GM12891 (cell line): ENCODE data around the gene RACK1.
"Not testable (repeated sequence)": the region's sequence is repeated elsewhere in the genome, so short reads cannot be mapped to it uniquely, and the experiment has no call there.

Source experiments
- DNase-seq: peaks from one replicate; pipeline ENCODE4 v3.0.0; 2011; ENCODE audit warnings: low spot score; ENCODE audit not compliant: insufficient read length
- FAIRE-seq: peaks from 2 replicates; lab custom pipeline; 2011; peaks lifted over from hg19 to GRCh38; lab: Jason Lieb, UNC
- PAX5 ChIP-seq: IDR thresholded peaks from 2 replicates; pipeline ENCODE4 v1.6.1; 2011; ENCODE audit warnings: low read length, moderate library complexity, mild to moderate bottlenecking; ENCODE audit not compliant: insufficient read depth, severe bottlenecking
- POLR2A ChIP-seq: IDR thresholded peaks from 2 replicates; pipeline ENCODE4 v1.6.1; 2011; ENCODE audit warnings: low read depth, low read length, control low read depth
- POLR2AphosphoS5 ChIP-seq: IDR thresholded peaks from 2 replicates; pipeline ENCODE4 v1.6.1; 2011; ENCODE audit warnings: low read depth, low read length, control low read depth
- POU2F2 ChIP-seq: IDR thresholded peaks from 2 replicates; pipeline ENCODE4 v1.6.1; 2011; ENCODE audit warnings: low read depth, mild to moderate bottlenecking, control low read depth, low read length, moderate library complexity
- SPI1 ChIP-seq: IDR thresholded peaks from 2 replicates; pipeline ENCODE4 v1.6.1; 2011; ENCODE audit warnings: low read depth, low read length, control low read depth
- TAF1 ChIP-seq: IDR thresholded peaks from 2 replicates; pipeline ENCODE4 v1.6.1; 2011; ENCODE audit warnings: low read depth, low read length, control low read depth

RACK1 gene

GRCh38 chr5:181217803-181218062 lies 26.0 kb downstream of the RACK1 start:
- FAIRE-seq (no peak), DNase-seq (no peak)
- TF ChIP-seq PAX5 = no peak

GRCh38 chr5:181217111-181217802 lies 26.4 kb downstream of the RACK1 start:
- DNase-seq = no peak

GRCh38 chr5:181215997-181216989 lies 27.4 kb downstream of the RACK1 start:
- no peak for DNase-seq
- no peak for TF ChIP-seq PAX5
- no peak for TF ChIP-seq POU2F2
- TF ChIP-seq TAF1 = no peak
- TF ChIP-seq POLR2AphosphoS5 = no peak
- peak; percentile 5 for FAIRE-seq

More at GRCh38 chr5:181217111-181217802, 26.4 kb downstream of the RACK1 start:
- no peak for TF ChIP-seq SPI1
- TF ChIP-seq PAX5 = no peak
- no peak for TF ChIP-seq POU2F2
- no peak for TF ChIP-seq POLR2AphosphoS5
- FAIRE-seq = peak; percentile 40

DNA sequence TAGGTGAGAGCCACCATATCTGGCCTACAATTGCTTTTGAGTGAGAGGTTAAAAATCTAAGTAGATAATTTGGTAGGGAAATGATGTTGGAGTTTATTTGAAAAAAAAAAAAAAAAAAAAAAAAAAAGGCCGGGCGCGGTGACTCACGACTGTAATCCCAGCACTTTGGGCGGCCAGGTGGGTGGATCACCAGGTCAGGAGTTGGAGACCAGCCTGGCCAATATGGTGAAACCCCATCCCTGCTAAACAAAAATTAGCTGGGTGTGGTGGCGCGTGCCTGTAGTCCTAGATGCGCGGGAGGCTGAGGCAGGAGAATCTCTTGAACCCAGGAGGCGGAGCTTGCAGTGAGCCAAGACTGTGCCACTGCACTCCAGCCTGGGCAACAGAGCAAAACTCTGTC lies 29.5 kb downstream of the RACK1 start:
- DNase-seq, FAIRE-seq: not testable (repeated sequence)

DNA sequence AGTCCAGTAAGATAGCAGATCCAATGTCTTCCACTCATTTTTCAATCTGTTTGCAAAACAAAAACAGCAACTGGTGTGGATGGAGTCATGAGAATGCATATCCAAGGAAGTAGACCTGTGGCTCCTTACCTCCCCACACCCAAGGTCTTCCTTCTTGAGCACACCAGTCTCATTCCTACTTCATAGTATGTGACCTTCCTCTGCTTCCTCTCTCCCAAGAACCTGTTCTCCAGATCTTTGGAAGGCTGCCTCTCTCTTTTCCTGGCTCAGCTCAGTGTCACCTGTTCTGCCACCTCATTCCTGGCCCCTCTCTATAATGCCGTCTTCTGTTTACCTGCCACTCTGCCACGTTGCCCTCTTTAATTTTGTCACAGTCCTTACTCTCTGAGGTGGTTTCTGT lies 30.8 kb downstream of the RACK1 start:
- TF ChIP-seq PAX5 (no peak), POLR2AphosphoS5 (no peak), SPI1 (no peak), POU2F2 (no peak), TAF1 (no peak), POLR2A (no peak)
- DNase-seq (no peak), FAIRE-seq (no peak)

- TF ChIP-seq POLR2A (no peak), PAX5 (no peak), POU2F2 (no peak), TAF1 (no peak), SPI1 (no peak), POLR2AphosphoS5 (no peak)
- FAIRE-seq = no peak
- no peak for DNase-seq
These were observed 31.6 kb downstream of the RACK1 start for GRCh38 chr5:181212080-181212479.

- no peak for DNase-seq
- TF ChIP-seq POLR2A (no peak), POLR2AphosphoS5 (no peak), PAX5 (no peak), TAF1 (no peak), POU2F2 (no peak), SPI1 (no peak)
- no peak for FAIRE-seq
These were observed 32.5 kb downstream of the RACK1 start for GRCh38 chr5:181211208-181211607.

DNA sequence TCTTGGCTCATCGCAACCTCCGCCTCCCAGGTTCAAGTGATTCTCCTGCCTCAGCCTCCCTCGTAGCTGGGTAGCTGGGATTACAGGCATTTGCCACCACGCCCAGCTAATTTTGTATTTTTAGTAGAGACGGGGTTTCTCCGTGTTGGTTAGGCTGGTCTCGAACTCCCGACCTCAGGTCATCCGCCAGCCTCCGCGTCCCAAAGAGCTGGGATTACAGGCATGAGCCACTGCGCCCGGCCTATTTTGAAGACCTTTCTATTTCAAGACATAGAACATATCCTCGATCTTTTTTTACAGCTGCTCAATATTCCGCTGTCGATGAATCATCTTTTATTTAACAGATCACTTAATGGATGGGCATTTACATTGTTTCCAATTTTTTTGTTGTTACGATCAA lies 33.0 kb downstream of the RACK1 start:
- not testable (repeated sequence) for FAIRE-seq, DNase-seq

- DNase-seq, FAIRE-seq: not testable (repeated sequence)
These were observed 33.6 kb downstream of the RACK1 start for GRCh38 chr5:181210148-181210547.

GRCh38 chr5:181209006-181209405 lies 34.7 kb downstream of the RACK1 start:
- DNase-seq, FAIRE-seq: not testable (repeated sequence)

- FAIRE-seq (no peak), DNase-seq (no peak)
- TF ChIP-seq SPI1 = no peak
- TF ChIP-seq TAF1 = no peak
- TF ChIP-seq POLR2A = no peak
- no peak for TF ChIP-seq POLR2AphosphoS5
- TF ChIP-seq PAX5 = no peak
- TF ChIP-seq POU2F2 = no peak
These were observed 35.8 kb downstream of the RACK1 start for GRCh38 chr5:181207960-181208253.
